Globus pallidus (tissue), 1 donor: Measurements from ENCODE around the gene PIP5KL1.

ENCODE experiments used
- DNase-seq: peaks from one replicate; pipeline ENCODE4 v3.0.0-alpha.2; 2015; ENCODE audit warnings: low spot score

Gene PIP5KL1

DNA sequence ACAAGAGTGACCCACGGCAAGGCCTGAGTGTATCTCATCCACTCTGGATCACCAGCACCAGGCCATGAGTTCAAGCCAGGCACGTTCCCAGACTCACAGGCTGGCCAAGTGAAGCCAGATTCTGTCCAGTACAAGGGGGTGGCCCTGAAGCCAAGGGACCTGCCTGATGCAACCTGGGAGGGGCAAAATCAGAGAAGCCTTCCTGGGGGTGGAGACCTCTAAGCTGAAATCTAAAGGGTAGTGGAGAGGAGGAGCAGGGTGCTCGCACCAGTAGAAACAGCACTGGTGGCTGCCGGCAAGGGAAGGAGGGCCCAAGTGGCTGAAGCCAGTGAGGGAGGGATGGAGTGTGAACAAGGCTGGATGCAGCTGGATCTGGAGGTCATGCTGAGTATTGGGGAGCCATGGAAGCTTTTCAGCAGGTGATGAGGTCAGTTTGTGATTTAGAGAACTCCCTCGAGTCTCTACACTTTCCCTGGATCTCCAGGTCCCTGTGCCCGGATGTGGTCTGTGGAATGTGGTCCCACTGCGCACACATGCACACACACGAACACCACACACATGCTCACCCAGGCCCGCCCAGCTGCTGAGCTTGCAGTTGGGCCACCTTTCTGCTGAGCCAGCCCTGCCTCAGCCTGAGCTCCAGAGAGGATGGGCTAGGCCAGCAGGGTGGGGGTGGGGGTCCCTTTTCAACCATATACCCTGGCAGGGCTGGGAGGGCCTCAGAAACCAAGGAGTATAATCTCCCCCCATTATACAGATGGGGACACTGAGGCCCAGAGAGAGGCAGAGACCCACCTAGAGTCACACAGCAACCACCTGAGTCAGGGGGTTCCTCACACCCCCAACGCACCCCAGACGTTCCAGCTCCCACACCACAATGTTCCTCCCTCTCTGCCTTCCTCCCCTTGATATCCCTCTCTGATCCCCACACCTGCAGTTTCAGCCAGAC is 1.6 kb downstream of the PIP5KL1 start:
- no peak for DNase-seq

GRCh38 chr9:127927988-127928675 is 2.4 kb downstream of the PIP5KL1 start:
- no peak for DNase-seq

DNA sequence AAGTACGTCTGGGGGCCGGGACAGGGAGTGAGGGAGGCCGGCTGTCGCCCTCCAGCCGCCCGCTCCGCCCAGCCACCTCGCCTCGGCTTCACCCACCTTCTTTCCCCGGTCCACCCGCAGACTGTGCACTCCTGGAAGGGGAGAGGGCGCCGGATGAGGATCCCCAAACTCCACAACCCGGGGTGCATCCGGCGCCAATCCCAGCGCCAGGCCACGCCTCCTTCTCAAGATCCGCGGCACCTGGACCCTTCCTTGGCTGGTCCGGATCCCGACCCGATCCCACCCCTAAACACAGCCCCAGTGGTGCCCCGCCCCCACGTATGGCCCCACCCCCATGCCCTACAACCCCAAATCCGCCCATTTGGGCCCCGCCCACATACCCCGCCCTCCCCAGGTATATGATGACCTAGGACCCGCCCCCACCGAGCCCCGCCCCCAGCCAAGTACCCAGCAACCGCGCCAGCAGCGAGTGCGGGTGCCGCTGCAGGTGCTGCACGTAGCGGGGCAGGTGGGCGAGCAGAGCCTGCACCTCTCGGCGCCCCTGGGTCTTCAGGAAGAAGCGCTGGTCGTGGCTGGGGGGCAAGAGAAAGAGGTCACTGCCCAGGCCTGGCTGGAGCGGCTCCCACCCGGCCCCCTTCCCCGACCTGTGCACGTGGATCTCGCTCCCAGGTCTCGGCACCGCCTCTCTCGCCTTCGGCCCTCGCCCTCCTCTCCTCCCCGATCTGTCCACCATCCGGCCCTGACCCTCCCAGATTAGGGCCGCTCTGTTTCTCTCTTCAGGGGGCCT is 3.2 kb downstream of the PIP5KL1 start:
- no peak for DNase-seq

DNA sequence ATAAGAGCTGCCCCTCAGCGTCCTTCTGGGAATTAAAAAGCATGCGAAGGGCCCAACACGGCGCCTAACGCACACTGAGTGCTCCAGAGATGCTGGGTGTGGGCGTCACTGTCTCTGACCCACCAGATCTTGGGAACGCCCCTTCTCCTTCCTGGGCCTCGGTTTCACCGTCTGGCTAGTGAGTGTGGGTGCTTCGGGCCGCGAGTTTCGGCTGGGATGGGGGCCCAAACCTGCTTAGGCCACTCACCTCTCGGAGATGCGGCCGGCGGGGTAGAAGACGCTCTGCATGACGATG is 3.7 kb downstream of the PIP5KL1 start:
- no peak for DNase-seq

GRCh38 chr9:127925959-127926905 is 4.3 kb downstream of the PIP5KL1 start:
- no peak for DNase-seq

- no peak for DNase-seq
These were observed 5.7 kb downstream of the PIP5KL1 start for GRCh38 chr9:127924736-127925444.

- no peak for DNase-seq
These were observed 6.8 kb downstream of the PIP5KL1 start for GRCh38 chr9:127923771-127924170.

DNA sequence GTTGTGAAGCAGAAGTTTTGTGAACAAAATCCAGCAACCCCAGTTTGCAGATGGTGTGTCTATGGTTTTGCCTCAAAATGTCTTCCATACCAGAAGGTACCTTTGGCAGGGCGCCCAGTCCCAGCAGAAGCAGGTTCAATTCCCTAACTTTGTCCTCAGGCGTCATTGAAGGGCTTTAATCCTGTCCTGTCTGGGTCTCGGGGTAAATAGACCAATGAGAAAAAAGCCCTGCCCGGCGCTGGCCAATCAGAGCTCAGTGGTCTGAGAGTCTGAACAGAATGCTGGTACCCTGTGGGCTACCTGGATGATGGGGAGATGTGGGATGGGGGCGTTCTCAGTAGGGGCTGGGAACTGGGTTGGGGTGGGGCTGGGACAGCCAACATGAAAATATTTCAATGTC is 7.5 kb downstream of the PIP5KL1 start:
- DNase-seq, result no peak

GRCh38 chr9:127921557-127922120 is 8.9 kb downstream of the PIP5KL1 start:
- DNase-seq, result no peak

DNA sequence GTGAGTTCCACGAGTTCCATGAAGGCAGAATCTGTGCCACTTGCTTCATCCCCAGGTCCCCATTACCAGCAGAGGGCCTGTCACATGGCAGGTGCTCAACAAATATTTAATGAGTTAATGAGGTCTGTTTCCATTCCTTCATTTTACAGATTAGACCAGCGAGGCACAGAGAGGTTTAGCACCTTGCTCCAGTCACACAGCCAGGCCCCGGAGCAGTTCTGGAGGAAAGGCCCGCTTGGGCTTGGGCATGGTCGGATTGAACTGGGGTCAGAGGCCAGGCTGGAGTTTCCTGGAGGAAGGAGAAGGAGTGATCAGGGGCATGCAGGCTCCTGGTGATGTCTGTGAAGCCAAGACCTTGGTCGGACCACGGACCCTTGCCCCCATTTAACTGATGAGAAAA is 9.8 kb downstream of the PIP5KL1 start:
- no peak for DNase-seq

DNA sequence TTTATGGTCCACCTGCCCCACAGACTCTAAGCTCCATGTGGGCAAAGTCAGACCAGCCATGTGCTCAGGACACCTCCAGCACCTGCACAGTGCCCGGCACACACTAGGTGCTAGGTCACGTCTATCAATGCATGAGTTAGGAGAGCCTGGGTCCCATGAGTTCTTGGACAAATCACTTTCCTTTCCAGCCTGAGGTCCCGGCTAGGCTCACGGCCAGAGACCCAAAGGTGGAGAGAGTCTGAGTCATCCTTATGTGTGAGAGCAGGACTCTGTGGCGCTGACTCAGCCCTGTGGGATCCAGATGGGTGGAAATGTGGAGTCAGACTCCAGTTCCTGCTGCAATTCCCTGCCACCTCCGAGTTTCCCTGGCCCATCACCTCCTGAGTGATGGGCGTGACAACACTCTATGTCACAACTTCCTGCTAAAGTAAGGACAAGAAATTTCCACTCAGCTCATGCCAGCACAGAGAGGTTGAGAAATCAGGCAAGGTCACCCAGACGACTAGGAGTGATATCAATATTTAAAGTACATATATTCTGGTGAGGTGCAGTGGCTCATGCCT is 11.2 kb downstream of the PIP5KL1 start:
- no peak for DNase-seq

DNA sequence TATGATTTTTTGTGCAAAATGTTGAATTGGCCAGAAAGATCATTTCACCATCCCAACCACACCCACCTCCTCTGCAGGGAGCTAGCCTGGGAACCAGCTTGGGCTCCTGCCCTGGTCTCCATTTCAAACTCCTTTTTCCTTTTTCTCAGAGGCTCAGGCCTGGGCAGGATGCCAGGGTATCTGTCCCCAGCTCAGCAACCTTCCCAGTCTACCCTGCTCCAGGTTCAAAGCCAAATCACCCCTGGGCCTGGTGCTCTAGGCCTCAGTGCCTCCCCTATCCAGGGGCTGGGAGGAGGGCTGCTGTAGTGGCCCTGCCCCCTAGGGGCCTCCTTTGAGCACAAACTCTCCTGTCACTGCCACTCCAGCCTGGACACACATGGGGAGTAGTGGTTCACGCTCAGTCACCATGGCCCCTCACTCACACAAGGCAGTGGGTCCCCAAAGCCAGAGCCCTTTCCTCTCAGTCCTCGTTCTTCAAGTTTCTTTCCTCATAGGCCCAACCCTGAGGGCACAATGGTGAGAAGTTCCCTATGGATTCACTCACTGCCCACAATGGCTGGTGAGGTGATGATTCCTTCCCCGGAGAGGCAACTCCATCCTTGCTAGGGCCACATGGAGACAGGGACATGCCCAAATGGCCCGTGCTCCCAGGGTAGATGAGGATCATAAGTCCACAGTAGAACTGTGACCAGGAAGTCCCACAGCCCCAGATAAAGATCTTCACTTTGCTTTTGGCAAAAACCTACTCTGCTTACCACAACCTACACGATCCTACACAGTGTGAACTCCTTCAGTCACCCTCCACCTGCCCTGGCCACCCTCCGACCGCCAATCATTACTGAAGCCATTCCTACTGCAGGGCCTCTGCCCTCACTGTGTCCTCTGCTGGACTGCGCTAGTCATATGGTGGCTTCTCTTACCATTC is 12.1 kb downstream of the PIP5KL1 start:
- DNase-seq, result no peak

DNA sequence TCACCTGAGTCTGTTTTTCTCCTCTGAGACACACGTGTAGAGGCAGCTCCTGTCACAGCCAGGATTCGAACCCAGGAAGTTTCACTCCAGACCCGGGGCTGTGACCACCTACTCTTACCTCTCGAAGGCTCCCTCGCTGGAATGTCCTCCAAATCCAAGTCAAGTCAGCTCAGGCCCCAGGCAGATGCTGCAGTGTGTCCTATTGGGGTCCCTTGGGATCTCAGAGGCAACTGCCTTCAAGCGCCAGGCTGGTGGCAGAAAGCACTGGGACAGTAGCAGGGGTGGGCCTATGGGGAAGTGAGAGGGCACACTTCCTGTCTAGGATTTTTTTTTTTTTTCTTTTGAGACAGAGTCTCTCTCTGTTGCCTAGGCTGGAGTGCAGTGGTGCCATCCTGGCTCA is 13.0 kb downstream of the PIP5KL1 start:
- DNase-seq, result no peak

- DNase-seq, result peak; percentile 93
These were observed 13.6 kb downstream of the PIP5KL1 start, which contains the start of gene ST6GALNAC4 for GRCh38 chr9:127916720-127917581. TSS of gene ST6GALNAC4 (minus strand) at chr9:127917041. CDS start at chr9:127916419, 622 bp downstream.

DNA sequence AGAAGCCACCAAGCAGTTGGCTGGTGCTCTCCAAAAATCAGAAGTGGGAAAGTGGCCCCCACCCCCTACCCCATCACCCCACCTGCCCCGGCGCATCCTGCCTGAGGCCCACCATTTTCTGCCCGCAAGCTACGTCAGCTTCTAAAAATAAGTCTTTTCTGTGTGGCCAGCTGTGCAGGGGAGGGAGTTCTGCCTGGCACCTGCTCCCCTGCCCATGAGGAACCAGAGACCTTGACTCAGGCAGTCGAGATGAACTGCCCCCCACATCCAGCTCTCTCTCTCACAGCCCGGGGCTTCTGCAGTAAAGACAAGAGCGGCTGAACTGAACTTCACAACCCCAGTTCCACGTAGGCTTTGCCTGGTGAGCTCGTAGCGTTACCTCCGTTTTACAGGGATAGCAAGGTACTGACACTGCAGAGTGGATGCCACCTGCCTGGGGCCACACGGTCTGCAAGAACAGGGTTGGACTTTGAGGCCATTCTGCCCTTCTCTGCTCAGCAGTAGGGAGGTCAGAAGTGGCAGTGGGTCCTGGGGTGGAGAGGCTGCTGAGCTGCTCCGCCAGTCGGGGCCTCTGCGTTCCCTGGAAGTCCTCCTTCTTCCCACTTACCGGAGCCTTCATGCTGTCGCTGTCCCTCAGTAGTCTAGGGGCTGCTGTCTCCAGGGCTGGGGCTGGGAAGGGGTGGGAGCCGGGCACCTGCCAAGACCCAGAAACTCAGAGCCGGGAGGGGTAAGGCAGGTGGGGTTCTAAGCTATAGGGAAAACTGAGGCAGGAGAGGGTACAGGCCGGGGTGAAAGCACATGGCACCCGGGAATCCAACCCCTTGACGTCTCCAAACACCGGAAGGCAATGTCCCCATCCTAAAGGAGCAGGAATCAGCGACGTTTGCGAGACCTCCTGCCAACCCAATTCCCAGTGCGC is 14.5 kb downstream of the PIP5KL1 start:
- DNase-seq, result no peak

- no peak for DNase-seq
These were observed 15.2 kb downstream of the PIP5KL1 start for GRCh38 chr9:127915325-127915752.

GRCh38 chr9:127913682-127914081 is 16.9 kb downstream of the PIP5KL1 start:
- no peak for DNase-seq
